Endothelial cell of umbilical vein (primary cell): ENCODE results near the gene SP2. TPM values are rescaled to one million over a fixed set of nuclear protein-coding genes. Genes with fewer than 3 reads are reported as not detected.
A peak's percentile ranks its signal among the peaks of the same experiment; 100 is the strongest.

Source experiments
- BruUV-seq: library from RNA; stranded (reverse); fragments of 400-500 nt; replicated peaks from 2 replicates; lab custom pipeline; 2021; lab: Mats Ljungman, UMichigan
- CTCF ChIA-PET: fragments of 300-600, 350-600 bp; sonication (Branson Sonifier 250); formaldehyde crosslinking; loops from one replicate; lab custom pipeline; 2021; ENCODE audit warnings: antibody characterized with exemption, inconsistent platforms; lab: Charles Lee
- POLR2A ChIA-PET: fragments of 300-600, 350-600 bp; sonication (Branson Sonifier 250); formaldehyde crosslinking; loops from one replicate; lab custom pipeline; 2021; ENCODE audit warnings: antibody characterized with exemption, inconsistent platforms; lab: Charles Lee
- DNase-seq: peaks from one replicate; pipeline ENCODE4 v3.0.0-alpha.2; 2011; ENCODE audit warnings: low read depth, low spot score
- FAIRE-seq: peaks from 2 replicates; lab custom pipeline; 2011; peaks lifted over from hg19 to GRCh38; lab: Jason Lieb, UNC
- H2AFZ ChIP-seq: 2 replicates; pipeline ENCODE4 v1.6.0; 2012; ENCODE audit warnings: low read depth, low read length, control low read depth, inconsistent platforms
- H3K27ac ChIP-seq: 2 replicates; pipeline ENCODE4 v1.5.1; 2011; ENCODE audit warnings: low read depth, mild to moderate bottlenecking, control low read depth, low read length, moderate library complexity; ENCODE audit not compliant: insufficient read depth
- H3K27me3 ChIP-seq, 2 experiments: 2 replicates each; pipeline versions ENCODE4 v1.6.0 to v1.6.1; 2011; ENCODE audit warnings: low read length in 2 of 2, mixed read lengths in 1 of 2; ENCODE audit not compliant: control insufficient read depth in 2 of 2, insufficient read depth in 2 of 2
- H3K36me3 ChIP-seq, 2 experiments: 2 replicates in 1 of 2; 3 replicates in 1 of 2; pipeline ENCODE4 v1.5.1; 2011; ENCODE audit warnings: low read length in 2 of 2, mild to moderate bottlenecking in 1 of 2, moderate library complexity in 1 of 2; ENCODE audit not compliant: control insufficient read depth in 2 of 2, insufficient read depth in 2 of 2; ENCODE audit errors: extremely low read depth in 1 of 2
- H3K4me1 ChIP-seq: 3 replicates; pipeline ENCODE4 v1.5.1; 2011; ENCODE audit warnings: mild to moderate bottlenecking, low read length; ENCODE audit not compliant: control insufficient read depth, insufficient read depth; ENCODE audit errors: extremely low read depth
- H3K4me2 ChIP-seq: 2 replicates; pipeline ENCODE4 v1.6.1; 2011; ENCODE audit warnings: low read length, control low read depth, mixed read lengths; ENCODE audit not compliant: insufficient read depth
- H3K4me3 ChIP-seq, 3 experiments: fragments of 200-600 bp in 1 of 3; sonication (generic), shearing (Covaris generic) in 1 of 3; replicated peaks in 1 of 3; 2 replicates each; pipeline ENCODE4 v1.5.1; 2011 to 2016; ENCODE audit warnings: control low read depth in 3 of 3, low read length in 3 of 3, mild to moderate bottlenecking in 2 of 3, inconsistent platforms in 1 of 3, low read depth in 1 of 3, moderate library complexity in 1 of 3; ENCODE audit not compliant: insufficient read depth in 1 of 3
- H3K79me2 ChIP-seq: 2 replicates; pipeline ENCODE4 v1.6.0; 2012; ENCODE audit warnings: low read length, inconsistent platforms; ENCODE audit not compliant: control insufficient read depth, insufficient read depth
- H3K9ac ChIP-seq: replicated peaks from 2 replicates; pipeline ENCODE3; 2011; ENCODE audit warnings: low read length, control low read depth; ENCODE audit not compliant: insufficient read depth; ENCODE audit errors: extremely low read depth
- H3K9me1 ChIP-seq: replicated peaks from 3 replicates; pipeline ENCODE4 v1.6.0; 2011; ENCODE audit warnings: mild to moderate bottlenecking, low read length; ENCODE audit not compliant: control insufficient read depth, insufficient read depth; ENCODE audit errors: extremely low read depth
- H3K9me3 ChIP-seq: replicated peaks from 2 replicates; pipeline ENCODE4 v1.5.1; 2012; ENCODE audit warnings: low read length, inconsistent platforms; ENCODE audit not compliant: control insufficient read depth, insufficient read depth
- H4K20me1 ChIP-seq: replicated peaks from 2 replicates; pipeline ENCODE3; 2011; ENCODE audit warnings: mild to moderate bottlenecking, low read length; ENCODE audit not compliant: control insufficient read depth, insufficient read depth; ENCODE audit errors: extremely low read depth
- EZH2 ChIP-seq: IDR thresholded peaks from 2 replicates; pipeline ENCODE4 v1.6.1; 2012; ENCODE audit warnings: borderline replicate concordance, low read depth, mild to moderate bottlenecking, moderate library complexity, low read length, inconsistent platforms; ENCODE audit not compliant: severe bottlenecking
- FOS ChIP-seq: IDR thresholded peaks from 2 replicates; pipeline ENCODE4 v1.6.1; 2011; ENCODE audit warnings: mild to moderate bottlenecking, low read length, moderate library complexity, borderline replicate concordance; ENCODE audit not compliant: insufficient read depth
- GATA2 ChIP-seq: IDR thresholded peaks from 2 replicates; pipeline ENCODE4 v1.7.0; 2011; ENCODE audit warnings: low read depth, mild to moderate bottlenecking, moderate library complexity, mixed read lengths, low read length; ENCODE audit not compliant: insufficient read length, insufficient read depth
- JUN ChIP-seq: IDR thresholded peaks from 2 replicates; pipeline ENCODE4 v1.6.1; 2011; ENCODE audit warnings: borderline replicate concordance, low read depth; ENCODE audit not compliant: insufficient read length, insufficient read depth
- MAX ChIP-seq: IDR thresholded peaks from 2 replicates; pipeline ENCODE4 v1.6.1; 2011; ENCODE audit not compliant: insufficient read depth, insufficient read length
- MYC ChIP-seq: IDR thresholded peaks from one replicate; pipeline ENCODE4 v1.6.1; 2011; ENCODE audit warnings: mild to moderate bottlenecking, low read depth, low read length
- POLR2A ChIP-seq: IDR thresholded peaks from 2 replicates; pipeline ENCODE4 v1.6.1; 2012; ENCODE audit warnings: low read depth, mild to moderate bottlenecking, control low read depth, low read length
- POLR2AphosphoS5 ChIP-seq: IDR thresholded peaks from 2 replicates; pipeline ENCODE4 v1.6.1; 2012; ENCODE audit warnings: low read depth, mild to moderate bottlenecking, control low read depth, low read length, moderate library complexity; ENCODE audit not compliant: insufficient read depth
- dilution Hi-C: fragments of 300-500 bp; cut with MboI; formaldehyde crosslinking; loops from one replicate; pipeline ENCODE4 v1.15.0; 2019; ENCODE audit warnings: low sequenced_read_pairs; ENCODE audit not compliant: extremely low pct_ligation_motif_present
- intact Hi-C: fragments of 100-400 bp; cut with micrococcal nuclease; formaldehyde crosslinking; loops from one replicate; pipeline ENCODE4 v1.10.0; 2022
- polyA plus RNA-seq, 4 experiments: library from polyadenylated mRNA; depleted of rRNA in 3 of 4; stranded (reverse) in 3 of 4; unstranded in 1 of 4; fragments of >200 nt; gene quantifications; 2 replicates each; pipeline versions ENCODE4 v1.2.1 to v1.2.3, GENCODE V29; 2011 to 2012; ENCODE audit warnings: missing spikeins in 1 of 4
- total RNA-seq: library from RNA; stranded (reverse); gene quantifications from 2 replicates; pipeline ENCODE4 v1.2.3, GENCODE V29; 2021
- TF ChIP-seq, protein P1 (sequence below), 2 donors: IDR thresholded peaks; 1 replicate in 1 of 2; 2 replicates in 1 of 2; pipeline ENCODE4 v1.5.1; 2011; ENCODE audit warnings: low read length in 2 of 2, mild to moderate bottlenecking in 2 of 2, moderate library complexity in 2 of 2, control low read depth in 1 of 2, inconsistent platforms in 1 of 2, low read depth in 1 of 2; ENCODE audit not compliant: insufficient read depth in 1 of 2; ENCODE audit errors: extremely low read depth in 1 of 2

SP2 gene
- total and polyA plus RNA-seq, 2 donors (not counting 3 experiments of a cell fraction or from before 2014, with no cell fraction given) = 11.2 to 18.6 TPM

GRCh38 chr17:47928415-47928814 is 32.4 kb downstream of the SP2 start:
- no peak for TF ChIP-seq JUN
- POLR2A ChIA-PET = no interaction called here
- dilution Hi-C loops (no loop called here), intact Hi-C loops (no loop called here)
- CTCF ChIA-PET = interaction anchor here (1.5 to 2.0 kb wide), 2 partner anchors 18 to 20 kb away, joined by 4 to 7 read pairs; no protein-coding TSS in a partner anchor
- H3K27ac ChIP-seq = no peak overlapping the region
- H3K9ac ChIP-seq = no peak overlapping the region
- TSS peak; percentile 70 for BruUV-seq
- no peak overlapping the region for H2AFZ ChIP-seq
- H3K4me2 ChIP-seq = no peak overlapping the region
- FAIRE-seq (no peak), DNase-seq (no peak)
- no peaks in the 10 kb centered on the region for H3K4me1 ChIP-seq
- H3K9me1 ChIP-seq = no peaks in the 10 kb centered on the region
- no peak overlapping the region for H3K4me3 ChIP-seq
- H3K9me3 ChIP-seq = no peaks in the 10 kb centered on the region
- H3K79me2 ChIP-seq = no peaks in the 10 kb centered on the region
- H4K20me1 ChIP-seq = no peaks in the 10 kb centered on the region
- H3K36me3 ChIP-seq = peaks cover 0 to 26% of the 10 kb centered on the region in 2 experiments
- H3K27me3 ChIP-seq = no peaks in the 10 kb centered on the region

- H3K9me3 ChIP-seq = no peaks in the 10 kb centered on the region
- BruUV-seq = no TSS peak
- no peaks in the 10 kb centered on the region for H3K9me1 ChIP-seq
- no peaks in the 10 kb centered on the region for H4K20me1 ChIP-seq
- dilution Hi-C loops (no loop called here), intact Hi-C loops (no loop called here)
- no peak overlapping the region for H2AFZ ChIP-seq
- H3K4me3 ChIP-seq = no peak overlapping the region
- ChIA-PET POLR2A (no interaction called here), CTCF (interaction anchor here (0.8 to 2.0 kb wide), 2 partner anchors 17 to 19 kb away, joined by 4 to 7 read pairs; no protein-coding TSS in a partner anchor)
- no peaks in the 10 kb centered on the region for H3K27me3 ChIP-seq
- FAIRE-seq = no peak
- no peak overlapping the region for H3K27ac ChIP-seq
- no peaks in the 10 kb centered on the region for H3K79me2 ChIP-seq
- no peak overlapping the region for H3K4me2 ChIP-seq
- no peak overlapping the region for H3K9ac ChIP-seq
- DNase-seq = no peak
- TF ChIP-seq MAX (no peak), GATA2 (no peak), POLR2A (no peak), POLR2AphosphoS5 (no peak), FOS (no peak), JUN (no peak), MYC (no peak), EZH2 (no peak)
- TF ChIP-seq, protein P1, sequence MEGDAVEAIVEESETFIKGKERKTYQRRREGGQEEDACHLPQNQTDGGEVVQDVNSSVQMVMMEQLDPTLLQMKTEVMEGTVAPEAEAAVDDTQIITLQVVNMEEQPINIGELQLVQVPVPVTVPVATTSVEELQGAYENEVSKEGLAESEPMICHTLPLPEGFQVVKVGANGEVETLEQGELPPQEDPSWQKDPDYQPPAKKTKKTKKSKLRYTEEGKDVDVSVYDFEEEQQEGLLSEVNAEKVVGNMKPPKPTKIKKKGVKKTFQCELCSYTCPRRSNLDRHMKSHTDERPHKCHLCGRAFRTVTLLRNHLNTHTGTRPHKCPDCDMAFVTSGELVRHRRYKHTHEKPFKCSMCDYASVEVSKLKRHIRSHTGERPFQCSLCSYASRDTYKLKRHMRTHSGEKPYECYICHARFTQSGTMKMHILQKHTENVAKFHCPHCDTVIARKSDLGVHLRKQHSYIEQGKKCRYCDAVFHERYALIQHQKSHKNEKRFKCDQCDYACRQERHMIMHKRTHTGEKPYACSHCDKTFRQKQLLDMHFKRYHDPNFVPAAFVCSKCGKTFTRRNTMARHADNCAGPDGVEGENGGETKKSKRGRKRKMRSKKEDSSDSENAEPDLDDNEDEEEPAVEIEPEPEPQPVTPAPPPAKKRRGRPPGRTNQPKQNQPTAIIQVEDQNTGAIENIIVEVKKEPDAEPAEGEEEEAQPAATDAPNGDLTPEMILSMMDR (IDR thresholded peaks at IDR 0.05; ENCODE audit: extremely low read depth in 1 of 2, insufficient read depth in 1 of 2, low read depth in 1 of 2, low read length in 2 of 2) = no peak
- H3K36me3 ChIP-seq = peaks cover 0 to 24% of the 10 kb centered on the region in 2 experiments
- H3K4me1 ChIP-seq = no peaks in the 10 kb centered on the region
Observed at GRCh38 chr17:47929218-47930000, 33.4 kb downstream of the SP2 start.
